MM.1S (cell line): ENCODE data around the gene PARVB.

Source experiments
- DNase-seq: peaks from one replicate; pipeline ENCODE4 v3.0.0-alpha.2; 2015
- H2AFZ ChIP-seq: fragments of 300-600 bp; sonication (generic); 2 replicates; pipeline ENCODE4 v1.6.0; 2016; ENCODE audit warnings: antibody characterized with exemption, low read length
- H3F3A ChIP-seq: fragments of 300-600 bp; sonication (generic); 2 replicates; pipeline ENCODE4 v1.6.1; 2016; ENCODE audit warnings: mild to moderate bottlenecking, antibody characterized with exemption, low read length, moderate library complexity, mixed read lengths; ENCODE audit not compliant: insufficient read depth
- H3K27ac ChIP-seq: fragments of 300-600 bp; sonication (generic); 2 replicates; pipeline ENCODE4 v1.5.1; 2016; ENCODE audit warnings: mild to moderate bottlenecking, low read length
- H3K27me3 ChIP-seq: fragments of 300-600 bp; sonication (generic); replicated peaks from 2 replicates; pipeline ENCODE4 v1.6.0; 2016; ENCODE audit warnings: low read length; ENCODE audit not compliant: insufficient read depth
- H3K36me3 ChIP-seq: fragments of 300-600 bp; sonication (generic); replicated peaks from 2 replicates; pipeline ENCODE4 v1.6.1; 2016; ENCODE audit warnings: mild to moderate bottlenecking, low read length, mixed read lengths; ENCODE audit not compliant: insufficient read depth
- H3K4me1 ChIP-seq: fragments of 300-600 bp; sonication (generic); 2 replicates; pipeline ENCODE4 v1.6.1; 2016; ENCODE audit warnings: low read length, mixed read lengths
- H3K4me2 ChIP-seq: fragments of 300-600 bp; sonication (generic); 2 replicates; pipeline ENCODE4 v1.6.0; 2016; ENCODE audit warnings: low read depth, low read length
- H3K4me3 ChIP-seq: fragments of 300-600 bp; sonication (generic); 2 replicates; pipeline ENCODE4 v1.5.1; 2016; ENCODE audit warnings: low read length, mixed read lengths
- H3K79me2 ChIP-seq: fragments of 300-600 bp; sonication (generic); 2 replicates; pipeline ENCODE4 v1.6.1; 2016; ENCODE audit warnings: mixed run types, low read length, mixed read lengths
- H3K9ac ChIP-seq: fragments of 300-600 bp; sonication (generic); 2 replicates; pipeline ENCODE4 v1.6.1; 2016; ENCODE audit warnings: low read length, mixed read lengths
- H3K9me2 ChIP-seq: fragments of 300-600 bp; sonication (generic); replicated peaks from 2 replicates; pipeline ENCODE4 v1.6.1; 2016; ENCODE audit warnings: mild to moderate bottlenecking, low read length, mixed read lengths; ENCODE audit not compliant: insufficient read depth
- H3K9me3 ChIP-seq: fragments of 300-600 bp; sonication (generic); replicated peaks from 2 replicates; pipeline ENCODE4 v1.6.1; 2016; ENCODE audit warnings: mild to moderate bottlenecking, low read length, mixed read lengths; ENCODE audit not compliant: insufficient read depth
- H4K20me1 ChIP-seq: fragments of 300-600 bp; sonication (generic); 2 replicates; pipeline ENCODE4 v1.6.1; 2016; ENCODE audit warnings: mild to moderate bottlenecking, low read length, moderate library complexity, mixed read lengths; ENCODE audit not compliant: insufficient read depth
- CTCF ChIP-seq: fragments of 300-600 bp; sonication (generic); IDR thresholded peaks from 2 replicates; pipeline ENCODE4 v1.5.1; 2016; ENCODE audit warnings: antibody characterized with exemption, low read length, mixed read lengths
- EZH2 ChIP-seq: fragments of 300-600 bp; sonication (generic); optimal IDR thresholded peaks from 2 replicates; pipeline ENCODE3; 2017; ENCODE audit warnings: low read depth, mild to moderate bottlenecking, antibody characterized with exemption, low read length, mixed read lengths
- EZH2phosphoT487 ChIP-seq: fragments of 300-600 bp; sonication (generic); IDR thresholded peaks from 2 replicates; pipeline ENCODE4 v1.6.1; 2018; ENCODE audit warnings: antibody characterized with exemption, low read length

The PARVB gene

GRCh38 chr22:44050766-44051355 lies 26.8 kb downstream of the PARVB start:
- TF ChIP-seq EZH2phosphoT487 (no peak), EZH2 (no peak)
- no peak for DNase-seq
- Histone ChIP-seq H3K27me3 (no peaks in the 10 kb centered on the region), H3K9ac (no peak overlapping the region), H3K4me1 (no peaks in the 10 kb centered on the region), H3K4me2 (no peak overlapping the region), H4K20me1 (no peaks in the 10 kb centered on the region), H3F3A (peaks cover 6% of the 10 kb centered on the region; the same call in 1 of the 2 replicates), H3K27ac (no peak overlapping the region), H3K36me3 (no peaks in the 10 kb centered on the region), H2AFZ (no peak overlapping the region), H3K9me2 (no peaks in the 10 kb centered on the region), H3K79me2 (peaks cover 54% of the 10 kb centered on the region), H3K9me3 (no peaks in the 10 kb centered on the region), H3K4me3 (no peak overlapping the region)

- Histone ChIP-seq H2AFZ (no peak overlapping the region), H3F3A (peaks cover 6% of the 10 kb centered on the region; the same call in 1 of the 2 replicates), H3K79me2 (peaks cover 51% of the 10 kb centered on the region), H3K9ac (no peak overlapping the region), H3K9me3 (no peaks in the 10 kb centered on the region), H3K4me3 (no peak overlapping the region), H3K9me2 (no peaks in the 10 kb centered on the region), H3K4me2 (no peak overlapping the region), H3K27me3 (no peaks in the 10 kb centered on the region), H4K20me1 (no peaks in the 10 kb centered on the region), H3K36me3 (no peaks in the 10 kb centered on the region), H3K27ac (no peak overlapping the region), H3K4me1 (no peaks in the 10 kb centered on the region)
- no peak for DNase-seq
- TF ChIP-seq EZH2phosphoT487 = no peak
- no peak for TF ChIP-seq CTCF
- TF ChIP-seq EZH2 = no peak
Measured at GRCh38 chr22:44051358-44051757, 27.3 kb downstream of the PARVB start.

- H3K27ac ChIP-seq = no peak overlapping the region
- H3K79me2 ChIP-seq = peaks cover 45% of the 10 kb centered on the region
Measured at GRCh38 chr22:44051961-44052360, 27.9 kb downstream of the PARVB start.

More at GRCh38 chr22:44051961-44052360, 27.9 kb downstream of the PARVB start:
- Histone ChIP-seq H3F3A (peaks cover 6% of the 10 kb centered on the region; the same call in 1 of the 2 replicates), H3K4me2 (no peak overlapping the region), H2AFZ (no peak overlapping the region), H3K4me3 (no peak overlapping the region), H4K20me1 (no peaks in the 10 kb centered on the region), H3K27me3 (no peaks in the 10 kb centered on the region), H3K4me1 (no peaks in the 10 kb centered on the region), H3K9ac (no peak overlapping the region), H3K36me3 (no peaks in the 10 kb centered on the region), H3K9me3 (no peaks in the 10 kb centered on the region), H3K9me2 (no peaks in the 10 kb centered on the region)
- TF ChIP-seq EZH2 (no peak), CTCF (no peak), EZH2phosphoT487 (no peak)
- no peak for DNase-seq
